Activated naive CD4-positive, alpha-beta T cell treated with anti-CD3 and anti-CD28 coated beads for 36 hours (primary cell): ENCODE results near the gene RASGRP3. TPM values are rescaled to one million over a fixed set of nuclear protein-coding genes. Genes with fewer than 3 reads are reported as not detected.

Experiments
- CTCF ChIA-PET: fragments of 350-600 bp; sonication (Branson Sonifier 250); formaldehyde crosslinking; loops from one replicate; lab custom pipeline; 2021; ENCODE audit warnings: antibody characterized with exemption; lab: Charles Lee
- DNase-seq: peaks from one replicate; pipeline ENCODE4 v3.0.0-alpha.2; 2020
- H3K27ac Mint-ChIP-seq: one replicate; pipeline ENCODE4 v1.8.0; 2021; ENCODE audit warnings: mild to moderate bottlenecking, mixed read lengths
- H3K27me3 Mint-ChIP-seq: one replicate; pipeline ENCODE4 v1.8.0; 2021; ENCODE audit warnings: low read depth, mixed read lengths
- H3K36me3 Mint-ChIP-seq: one replicate; pipeline ENCODE4 v1.8.0; 2021; ENCODE audit warnings: low read depth, mixed read lengths
- H3K4me1 Mint-ChIP-seq: one replicate; pipeline ENCODE4 v1.8.0; 2021; ENCODE audit warnings: low read depth, mixed read lengths
- H3K4me3 Mint-ChIP-seq: one replicate; pipeline ENCODE4 v1.8.0; 2021; ENCODE audit warnings: mild to moderate bottlenecking, moderate library complexity, mixed read lengths
- H3K9me3 Mint-ChIP-seq: one replicate; pipeline ENCODE4 v1.8.0; 2021; ENCODE audit warnings: mixed read lengths
- intact Hi-C: fragments of 100-400 bp; cut with micrococcal nuclease; formaldehyde crosslinking; loops from one replicate; pipeline ENCODE4 v1.15.1; 2023
- total RNA-seq, 2 experiments: library from RNA; stranded (reverse); gene quantifications; one replicate each; pipeline ENCODE4 v1.2.3, GENCODE V29; 2021

RASGRP3 gene
- total RNA-seq, 2 experiments from 2014 or later = 1.9 to 2.3 TPM

DNA sequence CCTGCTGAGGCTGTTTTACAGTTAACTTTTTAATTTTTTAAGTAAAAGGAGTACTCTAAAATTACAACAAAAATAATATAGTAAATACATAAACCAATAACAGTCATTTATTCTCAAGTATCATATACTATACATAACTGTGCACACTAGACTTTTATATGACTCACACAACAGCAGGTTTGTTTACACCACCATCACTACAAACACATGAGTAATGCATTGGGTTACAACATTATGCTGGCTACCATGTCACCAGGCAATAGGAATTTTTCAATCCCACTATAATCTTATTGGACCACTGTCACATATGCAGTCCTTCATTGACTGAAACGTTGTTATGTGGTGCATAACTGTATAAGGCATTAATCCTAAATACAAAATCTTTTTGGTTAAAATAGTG lies 42.5 kb downstream of the RASGRP3 start:
- no peaks in the 10 kb centered on the region for H3K27me3 Mint-ChIP-seq
- no peak overlapping the region for H3K4me3 Mint-ChIP-seq
- DNase-seq = no peak
- intact Hi-C loops = no loop called here
- peaks cover 8% of the 10 kb centered on the region for H3K36me3 Mint-ChIP-seq
- no peaks in the 10 kb centered on the region for H3K9me3 Mint-ChIP-seq
- no peaks in the 10 kb centered on the region for H3K4me1 Mint-ChIP-seq
- CTCF ChIA-PET = no interaction called here
- H3K27ac Mint-ChIP-seq = no peak overlapping the region

DNA sequence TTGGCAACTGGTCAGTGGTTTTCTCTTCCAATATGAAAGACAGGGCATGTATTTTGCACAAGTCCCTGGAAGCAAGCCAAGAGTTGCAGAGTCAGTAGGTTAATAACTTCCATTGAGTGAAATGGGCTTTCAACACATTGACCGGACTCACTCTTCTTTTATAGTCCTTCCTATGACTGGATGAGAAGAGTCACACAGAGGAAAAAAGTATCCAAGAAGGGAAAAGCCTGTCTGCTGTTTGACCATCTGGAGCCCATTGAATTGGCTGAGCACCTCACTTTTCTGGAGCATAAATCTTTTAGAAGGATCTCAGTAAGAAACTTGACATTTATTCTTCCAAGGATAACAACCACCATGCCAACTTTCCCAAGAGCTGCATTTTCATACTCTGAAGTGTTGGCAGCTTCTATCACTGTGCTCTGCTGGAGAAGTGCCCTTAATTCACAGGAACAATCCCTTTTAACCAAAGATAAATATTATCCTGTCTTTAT lies 45.4 kb downstream of the RASGRP3 start:
- peaks cover 4% of the 10 kb centered on the region for H3K4me1 Mint-ChIP-seq
- no peaks in the 10 kb centered on the region for H3K27me3 Mint-ChIP-seq
- peaks cover 2% of the 10 kb centered on the region for H3K36me3 Mint-ChIP-seq
- H3K27ac Mint-ChIP-seq = no peak overlapping the region
- no peak for DNase-seq
- no peaks in the 10 kb centered on the region for H3K9me3 Mint-ChIP-seq
- CTCF ChIA-PET = no interaction called here
- H3K4me3 Mint-ChIP-seq = no peak overlapping the region
- intact Hi-C loops = no loop called here

DNA sequence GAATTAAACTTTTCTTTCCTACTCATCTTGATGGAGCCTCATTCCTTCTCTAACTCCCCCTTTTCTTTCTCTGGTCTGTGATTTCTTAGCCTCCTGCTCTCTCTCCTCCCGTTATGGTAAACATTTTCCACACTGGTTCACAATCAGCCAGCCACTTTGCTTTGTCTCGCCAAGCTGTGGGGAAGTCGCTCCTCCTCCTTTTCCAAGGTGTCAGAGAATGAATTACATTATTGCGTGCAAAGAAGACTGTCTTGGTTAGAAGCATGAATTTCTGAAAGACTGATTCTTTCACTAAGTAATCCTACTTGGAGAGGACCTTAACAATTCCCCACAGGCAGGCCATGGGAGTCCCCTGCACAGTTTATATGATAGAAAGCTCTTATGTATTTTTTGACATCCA lies 46.1 kb downstream of the RASGRP3 start:
- DNase-seq = no peak
- H3K27ac Mint-ChIP-seq = no peak overlapping the region
- intact Hi-C loops = no loop called here

DNA sequence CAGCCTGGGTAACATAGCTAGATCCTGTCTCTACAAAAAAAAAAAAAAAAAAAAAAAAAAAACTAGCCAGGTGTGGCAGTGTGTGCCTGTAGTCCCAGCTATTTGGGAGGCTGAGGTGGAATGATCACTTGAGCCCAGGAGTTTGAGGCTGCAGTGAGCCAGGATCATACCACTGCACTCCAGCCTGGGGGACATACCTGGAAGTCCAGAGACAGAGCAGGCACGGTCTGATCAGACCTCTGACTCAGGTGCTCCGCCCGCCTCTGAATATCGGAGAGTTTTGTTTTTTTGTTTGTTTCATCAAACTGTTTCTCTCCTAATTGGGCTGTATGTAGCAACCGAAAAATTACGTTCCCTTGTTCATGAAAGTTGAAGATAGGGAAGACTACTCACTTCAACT lies 49.2 kb downstream of the RASGRP3 start:
- no peaks in the 10 kb centered on the region for H3K27me3 Mint-ChIP-seq
- no peaks in the 10 kb centered on the region for H3K9me3 Mint-ChIP-seq
- H3K27ac Mint-ChIP-seq = no peak overlapping the region
- H3K4me1 Mint-ChIP-seq = peaks cover 7% of the 10 kb centered on the region
- no peak for DNase-seq
- intact Hi-C loops = loop anchor here (1.0 kb wide), 1 partner anchor 49 kb away; the partner anchor contains the start of gene RASGRP3
- no peak overlapping the region for H3K4me3 Mint-ChIP-seq
- H3K36me3 Mint-ChIP-seq = peaks cover 3% of the 10 kb centered on the region
- CTCF ChIA-PET = interaction anchor here (0.6 kb wide), 1 partner anchor 411 kb away, joined by 3 read pairs; no protein-coding TSS in a partner anchor

More for the DNA sequence above, 46.1 kb downstream of the RASGRP3 start:
- CTCF ChIA-PET = interaction anchor here (0.7 kb wide), 1 partner anchor 34 kb away, joined by 3 read pairs; no protein-coding TSS in a partner anchor
- Mint-ChIP-seq H3K27me3 (no peaks in the 10 kb centered on the region), H3K4me3 (no peak overlapping the region), H3K9me3 (no peaks in the 10 kb centered on the region), H3K4me1 (peaks cover 7% of the 10 kb centered on the region), H3K36me3 (peaks cover 3% of the 10 kb centered on the region)

DNA sequence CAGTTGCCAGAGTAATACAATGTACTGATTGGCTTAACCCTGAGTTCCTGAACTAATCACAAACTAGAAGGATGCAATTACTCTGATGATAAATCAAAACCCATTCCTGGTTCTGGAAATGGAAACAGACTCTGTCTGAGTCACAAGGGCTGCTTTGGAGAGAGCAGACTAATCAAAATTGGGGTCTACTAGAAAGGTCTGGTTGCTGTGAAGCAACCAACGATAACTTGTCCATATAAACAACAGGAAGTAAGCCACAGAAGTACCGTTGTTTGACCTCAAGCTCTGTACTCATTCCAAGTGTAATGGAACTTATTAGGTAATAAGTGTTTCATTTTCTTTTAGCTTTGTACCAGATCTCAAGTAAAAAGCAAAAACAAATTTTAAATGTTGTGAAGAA lies 49.7 kb downstream of the RASGRP3 start:
- Mint-ChIP-seq H3K4me1 (peaks cover 7% of the 10 kb centered on the region), H3K27me3 (no peaks in the 10 kb centered on the region), H3K27ac (no peak overlapping the region), H3K36me3 (peaks cover 3% of the 10 kb centered on the region), H3K4me3 (no peak overlapping the region), H3K9me3 (no peaks in the 10 kb centered on the region)
- CTCF ChIA-PET = interaction anchor here (0.6 kb wide), 1 partner anchor 412 kb away, joined by 3 read pairs; no protein-coding TSS in a partner anchor
- intact Hi-C loops = loop anchor here (1.0 kb wide), 1 partner anchor 50 kb away; the partner anchor contains the start of gene RASGRP3
- DNase-seq = no peak

DNA sequence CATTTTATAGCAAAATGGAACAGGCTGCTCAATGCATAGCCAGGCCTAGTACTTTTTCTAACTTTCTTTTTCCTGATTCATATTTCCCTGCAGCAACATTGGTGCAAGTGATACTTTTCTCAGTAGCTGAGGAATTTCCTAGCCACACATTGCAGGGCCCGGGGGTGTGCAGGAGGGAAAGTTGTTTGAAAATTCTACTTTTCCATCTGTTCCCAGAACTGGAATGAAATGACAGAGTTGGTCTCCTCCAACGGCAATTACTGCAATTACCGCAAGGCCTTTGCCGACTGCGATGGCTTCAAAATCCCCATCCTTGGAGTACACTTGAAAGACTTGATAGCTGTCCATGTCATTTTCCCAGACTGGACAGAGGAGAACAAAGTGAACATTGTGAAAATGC lies 50.5 kb downstream of the RASGRP3 start:
- no peaks in the 10 kb centered on the region for H3K27me3 Mint-ChIP-seq
- H3K36me3 Mint-ChIP-seq = peaks cover 3% of the 10 kb centered on the region
- no peak for DNase-seq
- CTCF ChIA-PET = interaction anchor here (1.0 kb wide), 1 partner anchor 155 kb away, joined by 3 read pairs; no protein-coding TSS in a partner anchor
- intact Hi-C loops = loop anchor here (1.0 kb wide), 1 partner anchor 51 kb away; the partner anchor contains the start of gene RASGRP3
- H3K4me1 Mint-ChIP-seq = peaks cover 7% of the 10 kb centered on the region
- H3K9me3 Mint-ChIP-seq = no peaks in the 10 kb centered on the region
- H3K27ac Mint-ChIP-seq = no peak overlapping the region
- H3K4me3 Mint-ChIP-seq = no peak overlapping the region

DNA sequence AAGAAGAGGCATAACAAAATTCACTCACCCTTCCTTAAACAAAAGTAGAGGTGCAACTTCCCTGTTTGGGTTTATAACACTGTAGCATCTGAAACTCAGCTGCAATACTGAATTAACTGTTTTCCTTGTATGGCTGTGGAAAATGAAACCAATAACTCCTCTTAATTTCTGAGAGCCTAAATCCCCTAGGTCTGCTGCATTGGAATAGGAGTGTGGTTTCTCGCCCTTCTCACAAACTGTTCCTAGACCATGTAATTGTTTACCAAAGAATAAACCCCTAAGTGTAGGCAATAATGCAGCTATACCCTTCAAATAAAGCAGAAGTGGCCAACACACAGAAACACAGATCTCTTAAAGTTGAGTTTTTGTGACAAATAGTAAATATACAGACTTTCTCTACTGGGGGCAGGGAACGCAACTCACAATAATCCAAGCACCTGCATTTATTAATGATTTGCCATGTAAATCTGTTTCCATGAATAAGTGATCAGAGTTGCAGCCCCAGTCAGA lies 52.0 kb downstream of the RASGRP3 start:
- Mint-ChIP-seq H3K27ac (no peak overlapping the region), H3K4me1 (peaks cover 7% of the 10 kb centered on the region), H3K9me3 (no peaks in the 10 kb centered on the region), H3K4me3 (no peak overlapping the region), H3K36me3 (peaks cover 1% of the 10 kb centered on the region), H3K27me3 (no peaks in the 10 kb centered on the region)
- CTCF ChIA-PET = no interaction called here
- no peak for DNase-seq
- intact Hi-C loops = no loop called here

DNA sequence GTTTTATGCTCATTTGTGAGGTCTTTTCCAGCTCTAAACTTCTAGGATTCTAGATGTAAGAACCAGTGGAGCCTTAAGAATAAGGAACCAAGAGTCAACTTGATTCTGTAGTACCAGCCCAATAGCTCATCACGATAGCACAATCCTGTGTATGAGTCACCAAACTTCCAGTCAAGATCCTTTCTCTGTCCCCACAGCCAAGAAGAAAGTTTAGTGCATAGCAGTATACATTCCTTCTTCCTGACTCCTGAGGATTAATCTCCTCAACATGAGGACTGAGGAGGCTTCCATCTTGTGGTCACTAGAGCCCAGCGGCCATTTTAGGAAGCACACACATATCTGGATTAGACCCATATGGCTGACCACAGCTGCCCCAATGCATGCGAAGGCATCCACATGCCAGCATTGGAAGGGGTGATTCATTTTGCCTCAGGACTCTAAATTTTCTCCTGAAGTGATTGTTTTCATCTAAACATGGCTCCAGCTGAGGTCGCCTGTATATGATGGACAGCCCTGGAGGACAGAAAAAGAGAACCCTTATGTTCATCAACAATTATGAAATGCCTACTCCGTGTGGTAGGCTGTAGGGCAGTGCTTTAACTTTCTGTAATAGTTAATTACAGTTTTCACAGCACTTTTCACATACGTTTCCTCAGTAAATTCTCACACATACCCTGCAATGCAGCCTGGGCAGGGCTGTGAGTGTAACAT lies 53.5 kb downstream of the RASGRP3 start:
- Mint-ChIP-seq H3K27me3 (no peaks in the 10 kb centered on the region), H3K9me3 (no peaks in the 10 kb centered on the region), H3K27ac (no peak overlapping the region), H3K4me1 (peaks cover 7% of the 10 kb centered on the region), H3K36me3 (peaks cover 1% of the 10 kb centered on the region), H3K4me3 (no peak overlapping the region)
- intact Hi-C loops = no loop called here
- no peak for DNase-seq
- CTCF ChIA-PET = interaction anchor here (1.3 kb wide), 1 partner anchor 10 kb away, joined by 3 read pairs; no protein-coding TSS in a partner anchor

DNA sequence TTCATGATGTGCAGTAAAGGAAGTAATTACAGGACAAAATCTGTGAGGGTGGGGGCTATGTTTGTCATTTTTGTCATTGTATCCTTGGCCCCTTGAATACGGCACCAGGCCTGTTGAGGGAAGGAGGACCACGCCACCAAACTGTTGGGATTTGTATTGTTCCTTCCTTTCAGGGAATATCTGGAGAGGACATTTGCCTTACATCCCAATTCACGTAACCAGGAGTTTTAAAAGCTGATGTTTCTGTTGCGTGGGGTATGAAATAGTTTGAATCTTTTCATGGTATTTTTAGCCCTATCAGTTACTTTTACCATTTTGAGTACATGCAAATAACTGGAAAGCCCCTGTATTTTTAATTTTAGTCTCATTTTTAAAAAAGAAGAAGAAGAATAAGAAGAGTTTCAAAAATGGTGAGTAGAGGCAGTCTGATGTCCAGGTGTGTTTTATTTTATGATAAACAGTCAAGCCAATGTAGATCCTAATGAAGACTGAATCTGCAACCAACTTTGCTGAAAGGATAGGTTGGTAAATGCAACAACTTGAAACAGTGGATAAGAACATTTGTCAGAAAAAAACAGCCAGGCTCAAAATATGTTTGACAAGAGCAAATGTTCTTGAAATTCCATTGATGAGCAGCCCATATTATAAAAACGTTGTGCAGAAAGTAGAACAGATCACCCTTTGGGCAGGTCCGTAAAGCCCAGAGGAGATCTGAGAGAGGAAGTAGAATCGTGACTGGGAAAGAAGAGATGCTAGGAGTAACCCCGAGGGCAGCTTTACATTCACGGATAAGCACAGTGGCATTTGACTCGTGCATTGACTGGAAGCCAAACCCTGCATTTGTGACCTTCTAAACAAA lies 54.5 kb downstream of the RASGRP3 start:
- no peak overlapping the region for H3K27ac Mint-ChIP-seq
- peaks cover 1% of the 10 kb centered on the region for H3K36me3 Mint-ChIP-seq
- no peaks in the 10 kb centered on the region for H3K27me3 Mint-ChIP-seq
- CTCF ChIA-PET = no interaction called here
- no peak for DNase-seq
- H3K4me3 Mint-ChIP-seq = no peak overlapping the region
- peaks cover 7% of the 10 kb centered on the region for H3K4me1 Mint-ChIP-seq
- intact Hi-C loops = no loop called here
- no peaks in the 10 kb centered on the region for H3K9me3 Mint-ChIP-seq

DNA sequence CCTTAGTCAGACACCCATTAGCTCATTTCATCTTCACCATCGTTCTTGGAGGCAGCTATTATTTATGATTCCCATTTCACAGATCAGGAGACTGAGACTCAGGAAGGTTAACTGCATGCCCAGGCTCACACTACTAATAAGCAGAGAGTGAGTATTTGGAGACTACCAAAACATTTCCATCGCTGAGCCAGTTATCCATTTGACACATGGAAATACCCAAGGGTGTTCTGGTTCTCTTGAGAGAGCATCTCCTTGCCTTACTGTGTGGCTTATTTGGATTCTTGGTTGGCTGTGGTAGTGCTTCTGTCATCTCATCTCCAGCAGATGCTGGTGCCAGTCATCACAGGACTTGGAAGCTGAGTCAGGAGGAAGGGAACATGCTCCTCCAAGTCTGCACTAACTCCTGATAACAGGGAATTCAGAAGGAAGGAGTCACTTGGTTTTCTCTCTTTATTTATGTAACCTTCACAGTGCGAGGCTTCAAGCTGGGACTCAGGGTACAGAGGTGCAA lies 55.2 kb downstream of the RASGRP3 start:
- no peaks in the 10 kb centered on the region for H3K27me3 Mint-ChIP-seq
- H3K4me3 Mint-ChIP-seq = no peak overlapping the region
- no peak for DNase-seq
- H3K27ac Mint-ChIP-seq = no peak overlapping the region
- H3K9me3 Mint-ChIP-seq = no peaks in the 10 kb centered on the region
- H3K36me3 Mint-ChIP-seq = peaks cover 1% of the 10 kb centered on the region
- intact Hi-C loops = no loop called here
- CTCF ChIA-PET = no interaction called here
- H3K4me1 Mint-ChIP-seq = peaks cover 3% of the 10 kb centered on the region

DNA sequence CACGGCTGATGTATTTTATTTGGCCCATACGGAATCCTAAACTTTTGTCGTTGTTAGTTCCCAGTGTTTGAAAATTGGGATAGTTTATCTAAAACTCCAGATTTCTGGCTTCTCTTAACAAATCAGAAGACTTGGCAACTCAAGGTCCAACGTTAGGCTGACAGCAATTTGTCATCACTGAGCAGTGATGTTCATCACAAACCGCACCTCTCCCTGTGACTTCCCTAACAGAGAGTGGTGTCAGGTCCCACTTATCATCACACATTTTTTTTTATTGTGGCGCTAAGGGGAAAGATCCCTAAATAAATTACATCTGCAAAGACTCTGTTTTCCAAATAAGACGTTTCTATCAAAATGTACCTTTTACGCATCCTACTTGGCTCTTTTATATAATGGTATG lies 55.7 kb downstream of the RASGRP3 start:
- Mint-ChIP-seq H3K36me3 (peaks cover under 1% of the 10 kb centered on the region), H3K4me1 (peaks cover 2% of the 10 kb centered on the region), H3K27me3 (no peaks in the 10 kb centered on the region), H3K4me3 (no peak overlapping the region), H3K9me3 (no peaks in the 10 kb centered on the region), H3K27ac (no peak overlapping the region)
- no peak for DNase-seq
- intact Hi-C loops = no loop called here
- CTCF ChIA-PET = no interaction called here

DNA sequence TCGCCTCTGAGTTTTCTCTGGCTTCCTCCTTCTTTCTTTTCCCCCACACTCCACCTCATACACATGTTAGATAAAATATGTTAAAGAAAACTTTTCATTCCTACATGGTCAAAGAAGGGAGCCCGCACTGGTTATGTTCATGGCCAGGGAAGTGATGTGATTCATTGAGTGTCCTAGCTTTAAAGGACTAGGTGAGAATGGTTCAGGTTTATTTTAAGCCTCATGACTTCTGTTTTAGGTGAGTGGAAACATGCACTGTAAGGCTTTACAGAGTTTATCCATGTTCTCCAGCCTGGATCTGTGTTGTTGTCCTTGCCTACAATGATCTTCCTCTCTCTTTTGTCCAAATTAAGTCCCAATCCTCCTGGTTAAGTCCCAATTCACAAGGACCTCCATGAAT lies 56.5 kb downstream of the RASGRP3 start:
- intact Hi-C loops = no loop called here
- DNase-seq = no peak
- Mint-ChIP-seq H3K27ac (no peak overlapping the region), H3K4me1 (no peaks in the 10 kb centered on the region), H3K36me3 (no peaks in the 10 kb centered on the region), H3K9me3 (no peaks in the 10 kb centered on the region), H3K4me3 (no peak overlapping the region), H3K27me3 (no peaks in the 10 kb centered on the region)
- CTCF ChIA-PET = no interaction called here
